Activated CD4-positive, alpha-beta T cell treated with anti-CD3 and anti-CD28 coated beads, Interleukin-2, amount 10 ng/mL, durations not matched to agents 7 days and 5 days (primary cell): ENCODE results near the gene ARHGAP15. TPM values are rescaled to one million over a fixed set of nuclear protein-coding genes. Genes with fewer than 3 reads are reported as not detected.

ENCODE experiments used
- CTCF ChIA-PET: fragments of 350-600 bp; sonication (Branson Sonifier 250); formaldehyde crosslinking; loops from one replicate; lab custom pipeline; 2021; ENCODE audit warnings: antibody characterized with exemption; lab: Charles Lee
- POLR2A ChIA-PET: fragments of 350-600 bp; sonication (Branson Sonifier 250); formaldehyde crosslinking; loops from one replicate; lab custom pipeline; 2021; ENCODE audit warnings: antibody characterized with exemption; lab: Charles Lee
- DNase-seq: peaks from one replicate; pipeline ENCODE4 v3.0.0-alpha.2; 2020
- H3K27ac Mint-ChIP-seq: one replicate; pipeline ENCODE4 v1.8.0; 2021; ENCODE audit warnings: mild to moderate bottlenecking, moderate library complexity, mixed read lengths
- H3K27me3 Mint-ChIP-seq: one replicate; pipeline ENCODE4 v1.8.0; 2021; ENCODE audit warnings: mixed read lengths
- H3K36me3 Mint-ChIP-seq: one replicate; pipeline ENCODE4 v1.8.0; 2021; ENCODE audit warnings: low read depth, mixed read lengths
- H3K4me1 Mint-ChIP-seq: one replicate; pipeline ENCODE4 v1.8.0; 2021; ENCODE audit warnings: mixed read lengths
- H3K4me3 Mint-ChIP-seq: one replicate; pipeline ENCODE4 v1.8.0; 2021; ENCODE audit warnings: mild to moderate bottlenecking, moderate library complexity, mixed read lengths
- H3K9me3 Mint-ChIP-seq: one replicate; pipeline ENCODE4 v1.8.0; 2021; ENCODE audit warnings: mixed read lengths
- total RNA-seq, 2 experiments: library from RNA; stranded (reverse); gene quantifications; one replicate each; pipeline ENCODE4 v1.2.3, GENCODE V29; 2021

Gene ARHGAP15
- total RNA-seq, 2 experiments from 2014 or later: 189 to 197 TPM

DNA sequence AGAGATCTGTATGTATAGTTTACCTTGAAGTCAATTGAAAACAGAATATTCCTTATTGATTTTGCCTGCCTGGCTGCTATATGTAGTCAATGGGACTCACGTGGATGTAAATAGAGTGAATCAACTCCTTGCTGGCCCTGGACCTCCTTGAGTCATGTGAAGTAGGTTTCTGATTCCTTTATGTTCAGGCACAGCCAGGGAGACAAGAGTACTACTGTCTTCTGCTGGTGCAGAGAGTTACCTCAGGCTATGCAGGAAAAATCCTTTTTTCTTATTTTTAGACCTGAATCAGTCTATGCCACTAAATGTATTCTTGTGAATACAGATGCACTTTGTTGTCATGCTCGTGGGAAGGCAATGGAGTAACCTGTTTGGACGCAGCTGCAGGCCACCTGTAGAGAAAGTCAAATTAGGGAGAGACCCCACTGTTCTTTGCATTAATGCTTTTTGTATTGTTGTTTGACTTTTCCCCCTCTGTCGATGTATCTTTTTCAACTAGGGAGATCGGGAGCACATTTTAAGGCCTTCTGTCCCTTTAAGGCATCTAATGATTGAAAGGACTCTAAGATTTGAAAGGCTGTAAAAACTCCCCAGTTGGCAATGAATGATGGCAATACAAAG lies 473.9 kb downstream of the ARHGAP15 start:
- POLR2A ChIA-PET: no interaction called here
- H3K27ac Mint-ChIP-seq: no peak overlapping the region

GRCh38 chr2:143603846-143604565 lies 474.8 kb downstream of the ARHGAP15 start:
- H3K27ac Mint-ChIP-seq: no peak overlapping the region
- no peak overlapping the region for H3K4me3 Mint-ChIP-seq
- ChIA-PET CTCF (no interaction called here), POLR2A (no interaction called here)
- no peak for DNase-seq
- H3K27me3 Mint-ChIP-seq: no peaks in the 10 kb centered on the region
- H3K4me1 Mint-ChIP-seq: peaks cover 12% of the 10 kb centered on the region
- no peaks in the 10 kb centered on the region for H3K9me3 Mint-ChIP-seq
- H3K36me3 Mint-ChIP-seq: peaks cover 31% of the 10 kb centered on the region

More for the DNA sequence above, 473.9 kb downstream of the ARHGAP15 start:
- no peak for DNase-seq
- H3K27me3 Mint-ChIP-seq: no peaks in the 10 kb centered on the region
- peaks cover 30% of the 10 kb centered on the region for H3K36me3 Mint-ChIP-seq
- H3K9me3 Mint-ChIP-seq: no peaks in the 10 kb centered on the region
- CTCF ChIA-PET: no interaction called here
- no peak overlapping the region for H3K4me3 Mint-ChIP-seq
- H3K4me1 Mint-ChIP-seq: peaks cover 8% of the 10 kb centered on the region

DNA sequence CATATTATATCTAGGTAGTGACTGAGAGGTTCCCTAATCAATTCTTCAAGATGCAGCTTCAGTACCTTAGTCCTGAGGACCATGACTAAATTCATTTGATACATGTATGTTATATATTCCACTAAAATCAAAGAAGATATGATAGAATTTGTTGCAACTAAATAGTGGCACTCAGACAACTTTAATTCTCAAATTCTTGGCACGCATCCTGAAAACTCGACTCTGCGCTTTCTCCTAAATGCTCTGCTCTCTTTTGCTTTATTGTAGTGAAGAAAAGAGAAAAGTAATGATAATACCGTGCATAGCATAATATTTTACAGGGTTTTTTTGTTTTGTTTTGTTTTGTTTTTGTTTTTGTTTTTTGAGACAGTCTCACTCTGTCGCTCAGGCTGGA lies 475.3 kb downstream of the ARHGAP15 start:
- Mint-ChIP-seq H3K4me1 (peaks cover 14% of the 10 kb centered on the region), H3K4me3 (no peak overlapping the region), H3K9me3 (no peaks in the 10 kb centered on the region), H3K36me3 (peaks cover 35% of the 10 kb centered on the region), H3K27me3 (no peaks in the 10 kb centered on the region), H3K27ac (no peak overlapping the region)
- ChIA-PET CTCF (interaction anchor here (1.1 kb wide), 1 partner anchor 141 kb away, joined by 3 read pairs; no protein-coding TSS in a partner anchor), POLR2A (no interaction called here)
- DNase-seq: no peak

- CTCF ChIA-PET: no interaction called here
- peaks cover 17% of the 10 kb centered on the region for H3K4me1 Mint-ChIP-seq
- POLR2A ChIA-PET: no interaction called here
These were observed 478.2 kb downstream of the ARHGAP15 start for GRCh38 chr2:143607231-143608062.

GRCh38 chr2:143608063-143608423 lies 478.8 kb downstream of the ARHGAP15 start:
- Mint-ChIP-seq H3K27ac (no peak overlapping the region), H3K4me1 (peaks cover 17% of the 10 kb centered on the region)
- POLR2A ChIA-PET: no interaction called here

More at GRCh38 chr2:143607231-143608062, 478.2 kb downstream of the ARHGAP15 start:
- H3K27ac Mint-ChIP-seq: no peak overlapping the region
- no peaks in the 10 kb centered on the region for H3K27me3 Mint-ChIP-seq
- no peak for DNase-seq
- peaks cover 50% of the 10 kb centered on the region for H3K36me3 Mint-ChIP-seq
- no peaks in the 10 kb centered on the region for H3K9me3 Mint-ChIP-seq
- no peak overlapping the region for H3K4me3 Mint-ChIP-seq

DNA sequence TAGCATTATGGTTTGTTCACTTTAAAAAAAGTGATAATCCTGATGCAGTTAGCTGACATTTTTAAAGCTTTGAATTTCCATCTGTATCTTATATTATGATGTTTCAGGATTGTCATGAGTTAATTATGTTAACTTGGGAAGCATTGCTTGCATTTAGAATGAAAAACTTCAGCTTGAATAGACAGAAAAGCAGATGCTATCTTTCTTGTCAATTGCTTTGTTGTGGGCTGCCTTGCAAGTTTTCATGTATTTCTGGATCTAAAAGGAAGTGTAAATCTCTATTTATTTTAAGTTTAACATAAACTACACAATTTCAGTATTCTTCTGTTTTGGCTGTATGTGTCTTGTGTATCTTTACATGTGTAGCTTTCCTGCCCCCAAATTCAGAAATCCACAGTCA lies 479.5 kb downstream of the ARHGAP15 start:
- Mint-ChIP-seq H3K9me3 (no peaks in the 10 kb centered on the region), H3K27ac (no peak overlapping the region), H3K4me1 (peaks cover 17% of the 10 kb centered on the region), H3K36me3 (peaks cover 48% of the 10 kb centered on the region), H3K27me3 (no peaks in the 10 kb centered on the region), H3K4me3 (no peak overlapping the region)
- ChIA-PET CTCF (no interaction called here), POLR2A (no interaction called here)
- DNase-seq: no peak

More at GRCh38 chr2:143608063-143608423, 478.8 kb downstream of the ARHGAP15 start:
- Mint-ChIP-seq H3K36me3 (peaks cover 48% of the 10 kb centered on the region), H3K4me3 (no peak overlapping the region), H3K9me3 (no peaks in the 10 kb centered on the region), H3K27me3 (no peaks in the 10 kb centered on the region)
- no peak for DNase-seq
- CTCF ChIA-PET: no interaction called here

DNA sequence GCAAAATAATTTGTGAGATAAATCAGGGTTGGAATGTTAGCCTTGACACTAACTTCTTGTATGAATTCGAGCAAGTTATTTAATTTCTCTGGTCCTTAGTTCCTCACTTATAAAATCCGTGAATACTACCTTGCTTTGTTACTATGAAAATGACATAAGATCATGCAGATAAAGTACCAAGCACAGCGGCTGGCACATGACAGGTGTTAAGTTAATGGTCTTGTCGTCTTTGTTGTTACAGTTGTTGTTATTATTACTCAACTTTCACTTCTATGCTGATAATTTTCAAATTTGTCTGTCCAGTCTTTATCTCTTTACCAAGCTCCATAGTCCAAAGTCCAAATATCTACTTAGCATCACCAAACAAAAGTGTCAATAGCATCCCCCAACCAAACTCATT lies 482.1 kb downstream of the ARHGAP15 start:
- H3K36me3 Mint-ChIP-seq: peaks cover 57% of the 10 kb centered on the region
- ChIA-PET POLR2A (interaction anchor here (0.6 kb wide), 1 partner anchor 1040 kb away, joined by 3 read pairs; no protein-coding TSS in a partner anchor), CTCF (no interaction called here)
- H3K4me3 Mint-ChIP-seq: no peak overlapping the region
- peaks cover 30% of the 10 kb centered on the region for H3K4me1 Mint-ChIP-seq
- H3K27me3 Mint-ChIP-seq: no peaks in the 10 kb centered on the region
- no peak for DNase-seq
- H3K9me3 Mint-ChIP-seq: no peaks in the 10 kb centered on the region
- H3K27ac Mint-ChIP-seq: no peak overlapping the region

DNA sequence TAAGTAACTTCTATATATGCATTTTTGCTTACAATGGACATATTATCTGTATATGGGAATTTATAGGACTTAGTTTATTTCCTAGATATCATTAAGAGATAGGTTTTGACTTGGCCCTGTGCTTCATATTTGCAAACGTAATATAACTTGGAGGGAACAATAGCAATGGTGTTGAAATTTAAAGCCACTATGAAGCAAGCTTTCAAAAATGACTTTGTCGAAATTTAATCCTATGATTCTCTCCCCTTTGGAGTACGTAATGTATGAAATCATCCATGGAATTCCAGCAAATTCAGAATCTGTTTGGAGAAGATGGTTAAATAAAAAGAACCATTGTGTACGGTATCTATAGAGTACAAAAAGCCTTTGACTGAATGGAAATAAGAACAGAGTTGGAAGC lies 486.3 kb downstream of the ARHGAP15 start:
- ChIA-PET POLR2A (no interaction called here), CTCF (no interaction called here)
- Mint-ChIP-seq H3K27me3 (no peaks in the 10 kb centered on the region), H3K4me1 (peaks cover 17% of the 10 kb centered on the region), H3K27ac (no peak overlapping the region), H3K9me3 (no peaks in the 10 kb centered on the region), H3K36me3 (peaks cover 64% of the 10 kb centered on the region), H3K4me3 (no peak overlapping the region)
- no peak for DNase-seq

DNA sequence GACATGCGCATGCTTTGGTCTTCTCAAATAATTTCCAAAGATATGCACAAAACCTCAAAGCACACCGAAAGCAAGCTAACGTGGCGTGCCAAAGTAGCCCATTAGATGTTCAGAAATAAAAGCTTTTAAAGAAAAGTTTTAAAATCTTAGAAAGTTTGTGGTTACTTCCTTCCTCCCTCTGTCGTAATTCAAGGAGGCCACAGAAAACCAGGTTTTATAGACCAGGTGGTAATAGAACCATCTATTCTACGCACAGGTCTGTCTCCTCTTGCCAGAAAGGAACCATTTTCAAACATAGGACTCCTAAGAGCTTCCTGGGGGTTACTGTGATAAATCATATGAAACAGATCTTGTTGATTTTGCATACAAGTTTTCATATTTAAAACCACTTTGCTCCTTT lies 487.2 kb downstream of the ARHGAP15 start:
- no peaks in the 10 kb centered on the region for H3K9me3 Mint-ChIP-seq
- peaks cover 57% of the 10 kb centered on the region for H3K36me3 Mint-ChIP-seq
- ChIA-PET CTCF (no interaction called here), POLR2A (interaction anchor here (0.5 kb wide), 1 partner anchor 1186 kb away, joined by 3 read pairs; no protein-coding TSS in a partner anchor)
- peaks cover 17% of the 10 kb centered on the region for H3K4me1 Mint-ChIP-seq
- no peaks in the 10 kb centered on the region for H3K27me3 Mint-ChIP-seq
- H3K27ac Mint-ChIP-seq: no peak overlapping the region
- no peak overlapping the region for H3K4me3 Mint-ChIP-seq
- no peak for DNase-seq

DNA sequence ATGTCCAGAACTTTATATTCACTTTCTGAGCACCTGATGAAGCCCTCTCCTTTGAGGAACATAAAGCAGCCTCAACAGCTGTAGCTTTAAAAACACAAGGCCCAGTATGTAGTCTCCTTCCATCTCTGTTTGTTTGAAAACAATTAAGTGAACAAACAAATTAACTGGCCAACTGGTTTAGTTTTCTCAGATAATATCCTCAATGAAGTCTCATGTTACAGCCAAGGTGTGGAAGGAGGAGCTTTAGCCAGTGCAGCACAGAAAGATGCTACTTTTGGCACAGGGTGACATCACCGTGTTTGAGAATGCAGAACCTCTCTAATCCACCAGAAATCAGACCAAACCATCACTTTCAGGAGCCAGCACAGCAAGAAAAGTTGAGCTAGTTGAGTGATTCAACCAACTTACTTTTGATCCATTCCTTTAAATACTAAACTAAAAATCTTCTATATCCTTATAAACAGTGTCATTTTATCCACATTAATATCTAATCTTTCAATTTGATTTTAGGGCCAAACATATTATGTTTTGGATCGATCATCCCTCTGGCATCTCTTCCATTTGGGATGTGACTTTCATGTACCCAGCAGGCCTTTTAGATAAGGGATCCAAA lies 488.7 kb downstream of the ARHGAP15 start:
- Mint-ChIP-seq H3K36me3 (peaks cover 47% of the 10 kb centered on the region), H3K27me3 (no peaks in the 10 kb centered on the region), H3K9me3 (no peaks in the 10 kb centered on the region), H3K27ac (no peak overlapping the region), H3K4me3 (no peak overlapping the region), H3K4me1 (peaks cover 17% of the 10 kb centered on the region)
- DNase-seq: no peak
- CTCF ChIA-PET: interaction anchor here (0.6 kb wide), 1 partner anchor 68 kb away, joined by 3 read pairs; no protein-coding TSS in a partner anchor
- POLR2A ChIA-PET: no interaction called here

DNA sequence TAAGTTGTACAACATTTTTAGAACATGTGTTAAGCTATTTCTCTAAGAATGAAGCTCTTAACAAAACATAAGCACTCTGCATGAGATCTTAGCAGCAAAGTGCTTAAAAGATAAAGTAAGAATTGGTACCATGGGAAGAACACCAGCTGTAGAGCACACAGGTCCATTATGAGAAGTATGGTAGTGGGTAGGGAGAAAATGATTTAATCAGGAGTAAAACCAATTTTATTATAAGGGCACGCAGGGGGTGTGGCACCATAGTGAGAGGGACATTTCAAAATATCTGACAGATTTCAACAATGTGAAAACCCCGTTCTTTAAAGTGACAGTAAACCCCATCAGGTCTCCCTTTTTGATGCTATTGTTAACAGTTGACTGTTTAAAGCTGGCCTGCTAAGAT lies 492.9 kb downstream of the ARHGAP15 start:
- ChIA-PET POLR2A (no interaction called here), CTCF (no interaction called here)
- H3K9me3 Mint-ChIP-seq: peaks cover 6% of the 10 kb centered on the region
- H3K4me3 Mint-ChIP-seq: no peak overlapping the region
- peaks cover 8% of the 10 kb centered on the region for H3K4me1 Mint-ChIP-seq
- H3K27me3 Mint-ChIP-seq: no peaks in the 10 kb centered on the region
- DNase-seq: no peak
- peaks cover 62% of the 10 kb centered on the region for H3K36me3 Mint-ChIP-seq
- H3K27ac Mint-ChIP-seq: no peak overlapping the region

GRCh38 chr2:143623231-143623908 lies 494.2 kb downstream of the ARHGAP15 start:
- Mint-ChIP-seq H3K9me3 (peaks cover 9% of the 10 kb centered on the region), H3K27me3 (no peaks in the 10 kb centered on the region), H3K27ac (no peak overlapping the region), H3K4me1 (peaks cover 8% of the 10 kb centered on the region), H3K36me3 (peaks cover 61% of the 10 kb centered on the region), H3K4me3 (no peak overlapping the region)
- POLR2A ChIA-PET: no interaction called here
- CTCF ChIA-PET: no interaction called here
- no peak for DNase-seq
